ENCODE measurements around the gene CYP2B6. TPM values are rescaled to one million over a fixed set of nuclear protein-coding genes. Genes with fewer than 3 reads are reported as not detected.
"Not testable (repeated sequence)": the region's sequence is repeated elsewhere in the genome, so short reads cannot be mapped to it uniquely, and the experiment has no call there.

CYP2B6 gene
- polyA plus RNA-seq, 4 donors: 2.1 to 3.5 (median 2.8) TPM; not detected in 1

- not testable (repeated sequence) for DNase-seq (ENCODE audit: low read depth in 4 of 4, low spot score in 3 of 4)
Measured at GRCh38 chr19:40979759-40980158, 11.3 kb upstream of the CYP2B6 start.

DNA sequence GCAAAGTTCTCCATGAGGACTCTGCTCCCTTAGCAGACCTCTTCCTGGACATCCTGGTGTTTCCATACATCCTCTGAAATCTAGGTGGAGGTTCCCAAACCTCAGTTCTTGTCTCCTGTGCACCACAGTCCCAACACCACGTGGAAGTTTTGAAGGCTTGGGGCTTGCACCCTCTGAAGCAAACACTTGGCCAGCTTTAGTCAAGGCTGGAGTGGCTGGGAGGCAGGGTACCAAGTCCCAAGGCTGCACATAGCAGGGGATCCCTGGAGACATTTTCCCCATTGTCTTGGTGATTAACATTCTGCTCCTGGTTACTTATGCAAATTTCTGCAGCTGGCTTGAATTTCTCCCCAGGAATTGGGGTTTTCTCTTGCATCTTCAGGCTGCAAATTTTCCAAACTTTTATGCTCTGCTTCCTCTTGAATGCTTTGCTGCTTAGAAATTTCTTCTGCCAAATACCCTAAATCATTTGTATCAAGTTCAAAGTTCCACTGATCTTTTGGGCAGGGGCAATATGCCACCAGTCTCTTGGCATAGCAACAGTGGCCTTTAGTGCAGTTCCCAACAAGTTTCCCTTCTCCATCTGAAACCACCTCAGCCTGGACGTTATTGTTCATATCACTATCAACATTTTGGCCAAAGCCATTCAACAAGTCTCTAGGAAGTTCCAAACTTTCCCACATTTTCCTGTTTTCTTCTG is 10.2 kb upstream of the CYP2B6 start:
- DNase-seq (ENCODE audit: low read depth in 4 of 4, low spot score in 3 of 4): not testable (repeated sequence)

GRCh38 chr19:40981591-40981990 is 9.5 kb upstream of the CYP2B6 start:
- no peak for DNase-seq (ENCODE audit: low read depth in 4 of 4, low spot score in 3 of 4)

DNA sequence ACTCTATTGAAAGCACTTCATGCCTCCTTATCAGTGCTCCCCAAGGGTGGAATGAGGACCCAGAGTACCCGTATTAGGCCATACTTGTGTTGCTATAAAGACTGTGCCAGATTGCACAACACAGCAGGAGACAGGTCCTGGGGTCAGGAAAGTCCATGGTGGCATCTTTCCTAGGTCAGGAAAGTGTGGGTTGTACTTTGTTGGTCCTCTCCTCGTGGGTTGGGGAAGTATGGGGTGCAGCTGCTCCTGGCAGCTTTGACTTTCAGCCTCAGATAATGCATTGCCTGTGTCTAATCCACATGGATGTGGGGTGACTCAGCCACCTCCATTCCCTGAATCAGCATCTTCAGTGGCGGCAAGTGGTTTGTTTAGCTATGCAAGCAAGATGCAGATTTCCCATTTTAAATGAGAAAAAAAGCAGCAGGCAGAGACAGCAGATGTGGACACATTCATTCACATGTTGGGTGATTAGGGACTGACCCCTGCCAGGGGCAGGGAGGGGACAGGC is 8.4 kb upstream of the CYP2B6 start:
- DNase-seq (ENCODE audit: low read depth in 4 of 4, low spot score in 3 of 4): no peak

DNA sequence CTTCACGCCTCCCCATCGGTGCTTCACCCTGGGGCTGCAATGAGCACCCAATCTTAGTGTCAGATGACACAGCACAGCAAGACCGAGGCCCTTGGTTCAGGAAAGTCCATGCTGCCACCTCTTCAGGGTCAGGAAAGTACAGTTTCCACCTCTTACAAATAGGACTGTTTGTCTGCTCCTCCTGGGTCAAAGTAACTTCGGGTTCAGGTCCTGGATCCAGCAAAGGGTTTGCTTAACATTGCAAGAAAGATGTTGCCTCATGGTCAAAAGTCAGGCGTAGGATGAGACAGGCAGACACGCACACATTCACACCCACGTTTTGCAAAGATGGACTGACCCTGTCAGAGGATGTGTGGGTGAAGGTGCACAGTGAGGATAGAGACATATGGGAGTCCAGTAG is 1.6 kb upstream of the CYP2B6 start:
- no peak for DNase-seq (ENCODE audit: low read depth in 4 of 4, low spot score in 3 of 4)

DNA sequence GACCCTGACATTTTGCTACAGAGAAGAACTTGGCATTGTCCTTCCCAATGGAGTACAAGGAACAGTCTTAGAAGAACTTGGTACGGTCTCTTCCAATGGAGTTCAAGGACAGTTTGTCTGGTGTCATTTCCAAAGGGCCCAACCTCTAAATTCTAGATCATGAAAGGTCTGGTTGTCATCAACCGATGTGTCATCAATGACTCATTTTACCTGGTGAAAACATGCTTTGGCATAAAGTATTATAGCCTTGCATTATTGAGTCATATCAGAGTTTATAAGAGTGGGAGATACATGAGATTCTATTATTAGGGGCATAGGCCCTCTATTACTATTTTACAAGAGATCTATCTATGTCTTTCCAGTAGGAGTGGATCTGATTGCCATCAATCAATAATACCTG is 4.3 kb downstream of the CYP2B6 start:
- no peak for DNase-seq (ENCODE audit: low read depth in 4 of 4, low spot score in 3 of 4)

DNA sequence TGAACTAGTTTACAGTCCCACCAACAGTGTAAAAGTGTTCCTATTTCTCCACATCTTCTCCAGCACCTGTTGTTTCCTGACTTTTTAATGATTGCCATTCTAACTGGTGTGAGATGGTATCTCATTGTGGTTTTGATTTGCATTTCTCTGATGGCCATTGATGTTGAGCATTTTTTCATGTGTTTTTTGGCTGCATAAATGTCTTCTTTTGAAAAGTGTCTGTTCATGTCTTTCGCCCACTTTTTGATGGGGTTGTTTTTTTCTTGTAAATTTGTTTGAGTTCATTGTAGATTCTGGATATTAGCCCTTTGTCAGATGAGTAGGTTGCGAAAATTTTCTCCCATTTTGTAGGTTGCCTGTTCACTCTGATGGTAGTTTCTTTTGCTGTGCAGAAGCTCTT is 7.9 kb downstream of the CYP2B6 start:
- not testable (repeated sequence) for DNase-seq (ENCODE audit: low read depth in 4 of 4, low spot score in 3 of 4)

DNA sequence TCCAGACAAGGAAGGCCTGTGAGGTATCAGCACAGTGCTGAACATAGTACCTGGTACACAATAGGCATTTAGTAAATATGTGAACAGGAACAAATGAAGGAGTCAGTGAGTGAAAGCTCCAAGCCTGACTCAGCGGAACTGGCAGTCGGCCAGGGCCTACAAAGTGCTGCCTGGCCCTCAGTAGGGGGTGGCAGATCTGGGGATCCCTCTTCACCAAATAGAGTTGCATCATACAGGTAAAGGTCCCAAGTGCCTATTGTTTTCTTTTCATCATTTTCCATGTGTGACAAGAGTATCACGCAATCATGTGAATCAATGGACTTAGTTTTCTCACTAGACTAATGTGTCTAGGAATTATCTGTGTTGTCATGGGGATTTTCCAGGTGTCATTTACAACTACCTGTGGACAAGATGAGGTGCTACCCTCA is 9.2 kb downstream of the CYP2B6 start:
- no peak for DNase-seq (ENCODE audit: low read depth in 4 of 4, low spot score in 3 of 4)

DNA sequence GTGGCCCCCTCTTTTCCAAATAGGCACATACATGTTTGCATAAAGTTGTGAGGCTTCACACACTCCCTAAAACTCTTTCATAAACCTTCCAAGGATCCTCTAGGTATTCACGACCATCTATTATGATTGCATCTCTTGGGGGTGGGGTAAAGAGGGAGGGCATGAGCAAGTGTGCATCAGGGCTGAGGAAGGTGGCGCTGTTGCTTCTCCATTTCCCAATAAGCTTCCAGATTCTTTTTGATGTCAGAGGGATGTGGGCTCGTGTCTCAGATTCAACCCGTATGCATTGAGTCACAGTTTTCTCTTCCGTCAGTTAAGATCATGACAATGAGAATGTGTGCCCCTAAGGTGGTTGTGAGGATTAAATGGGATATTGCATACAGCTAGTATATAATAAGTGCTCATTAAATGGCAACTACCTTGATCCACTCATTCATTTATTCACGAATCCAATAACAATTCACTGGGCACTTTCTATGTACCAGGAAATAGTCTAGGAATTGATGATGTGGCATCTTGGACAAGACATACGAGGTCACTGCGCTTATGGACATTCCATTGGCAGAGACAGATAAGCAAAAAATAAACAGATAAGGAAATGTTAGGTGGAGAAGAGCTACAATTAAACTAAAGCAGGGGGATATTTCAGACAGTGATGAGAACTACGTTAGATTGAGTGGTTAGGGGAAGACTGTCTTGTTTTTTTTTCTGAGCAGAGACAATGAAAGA is 10.3 kb downstream of the CYP2B6 start:
- DNase-seq (ENCODE audit: low read depth in 4 of 4, low spot score in 3 of 4): no peak

DNA sequence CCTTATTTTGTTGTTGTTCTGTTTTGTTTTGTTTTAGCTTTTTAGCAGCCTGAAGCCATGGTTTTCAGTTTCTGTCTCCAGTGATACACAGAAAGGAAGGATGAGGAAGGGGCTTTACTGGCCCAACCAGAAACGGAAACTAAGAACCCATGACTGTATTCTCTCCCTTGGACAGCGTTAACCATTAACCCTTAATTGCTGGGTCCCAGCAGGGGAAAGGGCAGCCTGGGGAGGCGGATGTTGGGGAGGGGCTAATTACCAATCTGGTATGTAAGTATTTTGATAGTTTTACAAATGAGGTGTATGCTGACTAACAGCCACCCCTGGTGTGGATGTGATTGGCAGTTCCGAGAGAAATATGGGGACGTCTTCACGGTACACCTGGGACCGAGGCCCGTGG is 12.6 kb downstream of the CYP2B6 start:
- peak in 3 of 4 donors; percentile 7 to 37 (median 12) for DNase-seq (ENCODE audit: low read depth in 4 of 4, low spot score in 3 of 4)

DNA sequence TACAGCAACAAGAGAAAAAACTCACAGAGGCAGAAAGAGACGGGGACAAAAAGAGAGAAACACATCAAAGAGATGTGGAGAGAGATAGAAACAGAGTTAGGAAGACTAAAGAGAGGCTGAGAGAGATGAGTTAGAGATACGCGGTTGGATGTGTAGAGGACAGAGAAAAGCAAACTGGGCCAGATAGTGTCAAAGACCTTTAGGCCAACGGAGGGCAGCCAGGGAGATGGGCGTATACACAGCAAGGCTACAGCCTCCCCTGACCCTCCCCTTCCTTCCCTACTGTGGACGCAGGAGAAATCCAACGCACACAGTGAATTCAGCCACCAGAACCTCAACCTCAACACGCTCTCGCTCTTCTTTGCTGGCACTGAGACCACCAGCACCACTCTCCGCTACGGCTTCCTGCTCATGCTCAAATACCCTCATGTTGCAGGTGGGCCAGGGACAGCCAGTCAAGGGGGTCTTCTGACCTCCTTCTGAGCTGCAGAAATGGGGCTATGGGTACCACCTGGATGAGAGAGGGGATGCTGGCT is 18.7 kb downstream of the CYP2B6 start:
- no peak for DNase-seq (ENCODE audit: low read depth in 4 of 4, low spot score in 3 of 4)

DNA sequence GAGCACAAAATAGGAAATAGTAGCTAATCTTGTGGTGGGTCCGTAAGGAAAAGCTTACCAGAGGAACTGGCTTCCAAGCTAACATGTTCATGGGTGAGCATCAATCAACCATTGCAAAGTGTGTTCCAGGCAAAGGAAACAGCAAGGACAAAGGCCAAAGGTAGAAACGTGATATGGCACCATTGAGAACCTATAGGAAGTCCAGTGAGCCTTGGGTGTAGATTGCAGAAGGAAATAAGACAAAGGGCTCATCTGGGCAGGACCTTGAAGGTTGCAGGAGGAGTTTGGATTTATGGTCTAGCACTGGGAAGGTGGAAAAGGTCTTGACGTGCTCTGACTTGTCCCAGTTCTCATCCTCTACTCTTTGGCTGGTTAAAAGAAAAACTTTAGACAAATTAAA is 22.3 kb downstream of the CYP2B6 start:
- DNase-seq (ENCODE audit: low read depth in 4 of 4, low spot score in 3 of 4): no peak

- no peak for DNase-seq (ENCODE audit: low read depth in 4 of 4, low spot score in 3 of 4)
Measured at GRCh38 chr19:41014643-41015042, 23.6 kb downstream of the CYP2B6 start.

- no peak for DNase-seq (ENCODE audit: low read depth in 4 of 4, low spot score in 3 of 4)
Measured at GRCh38 chr19:41016488-41017071, 25.5 kb downstream of the CYP2B6 start.

DNA sequence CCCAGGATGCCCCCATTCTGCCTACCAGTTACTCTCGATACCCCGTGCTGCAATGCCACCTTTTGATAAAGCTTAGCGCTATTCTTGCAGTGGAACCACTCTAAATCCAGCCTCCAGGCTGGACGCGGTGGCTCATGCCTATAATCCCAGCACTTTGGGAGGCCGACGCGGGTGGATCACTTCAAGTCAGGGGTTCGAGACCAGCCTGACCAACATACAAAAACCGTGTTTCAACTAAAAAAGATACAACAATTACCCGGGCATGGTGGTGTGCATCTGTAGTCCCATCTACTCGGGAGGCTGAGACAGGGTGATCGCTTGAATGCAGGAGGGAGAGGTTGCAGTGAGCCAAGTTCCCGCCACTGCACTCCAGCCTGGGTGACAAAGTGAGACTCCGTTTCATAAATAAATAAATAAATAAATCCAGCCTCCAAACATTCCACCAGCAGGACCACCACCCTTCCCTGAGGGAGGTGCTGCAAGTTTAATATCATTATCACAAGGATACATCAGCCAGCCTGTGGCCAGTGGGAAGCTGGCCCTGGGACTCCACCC is 27.7 kb downstream of the CYP2B6 start:
- no peak for DNase-seq (ENCODE audit: low read depth in 4 of 4, low spot score in 3 of 4)

- no peak for DNase-seq (ENCODE audit: low read depth in 4 of 4, low spot score in 3 of 4)
Measured at GRCh38 chr19:41019346-41019745, 28.3 kb downstream of the CYP2B6 start.

DNA sequence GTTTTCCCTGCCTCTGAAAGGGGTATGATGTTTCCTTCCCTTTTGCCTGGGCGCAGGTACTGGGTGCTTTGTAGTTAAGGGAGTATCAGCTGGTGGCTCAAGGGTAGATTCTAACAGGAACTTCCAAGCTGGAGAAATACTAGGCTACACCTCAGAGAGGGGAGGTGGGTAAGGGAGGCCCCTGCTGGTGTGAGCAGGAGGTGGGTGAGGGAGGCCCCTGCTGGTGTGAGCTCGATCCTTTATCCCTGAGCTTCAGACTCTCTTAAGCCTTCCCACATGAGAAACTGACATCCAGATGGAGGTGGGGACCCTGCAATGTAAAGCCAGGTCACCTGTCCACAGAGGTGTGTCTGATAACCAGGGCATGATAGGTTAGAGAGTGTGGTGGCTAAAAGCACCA is 32.1 kb downstream of the CYP2B6 start:
- no peak for DNase-seq (ENCODE audit: low read depth in 4 of 4, low spot score in 3 of 4)

DNA sequence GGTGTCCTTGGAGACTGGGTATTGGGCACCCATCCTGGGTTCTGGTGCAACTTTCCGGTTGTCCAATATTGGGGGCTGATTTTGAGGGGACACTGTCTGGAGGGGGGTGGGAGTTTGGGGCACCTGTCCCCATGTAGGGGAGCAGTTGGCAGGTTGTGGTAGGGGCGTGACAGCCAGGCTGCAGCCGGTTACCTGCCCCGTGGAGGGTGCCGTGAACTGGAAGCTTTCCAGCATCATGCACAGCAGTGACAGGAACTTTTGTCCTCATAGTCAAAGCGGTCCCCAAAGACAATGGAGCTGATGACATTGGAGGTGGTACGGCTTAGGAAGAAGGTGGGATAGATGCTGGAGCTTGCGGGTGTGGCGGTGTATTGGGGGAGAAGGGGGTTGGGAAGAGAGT is 34.3 kb downstream of the CYP2B6 start:
- DNase-seq (ENCODE audit: low read depth in 4 of 4, low spot score in 3 of 4): no peak

- DNase-seq (ENCODE audit: low read depth in 4 of 4, low spot score in 3 of 4): no peak
Measured at GRCh38 chr19:41025871-41026270, 34.8 kb downstream of the CYP2B6 start.

GRCh38 chr19:41027273-41027967 is 36.3 kb downstream of the CYP2B6 start:
- no peak for DNase-seq (ENCODE audit: low read depth in 4 of 4, low spot score in 3 of 4)

All from left renal pelvis (tissue), 4 donors.